T-helper 1 cell treated with Interleukin-12 subunit alpha and Interleukin-12 subunit beta and Interleukin-4 antibody, amounts not matched to agents 30 μg/mL and 1 μg/mL, for 36 hours (primary cell): ENCODE data around the gene ATRIP.

Experiments
- H3K27ac Mint-ChIP-seq: one replicate; pipeline ENCODE4 v1.8.0; 2021; ENCODE audit warnings: mild to moderate bottlenecking, mixed read lengths
- H3K27me3 Mint-ChIP-seq: one replicate; pipeline ENCODE4 v1.8.0; 2021; ENCODE audit warnings: low read depth, mixed read lengths
- H3K36me3 Mint-ChIP-seq: one replicate; pipeline ENCODE4 v1.8.0; 2021; ENCODE audit warnings: low read depth, mixed read lengths
- H3K4me1 Mint-ChIP-seq: one replicate; pipeline ENCODE4 v1.8.0; 2021; ENCODE audit warnings: low read depth, mixed read lengths
- H3K4me3 Mint-ChIP-seq: one replicate; pipeline ENCODE4 v1.8.0; 2021; ENCODE audit warnings: mild to moderate bottlenecking, moderate library complexity, mixed read lengths
- H3K9me3 Mint-ChIP-seq: one replicate; pipeline ENCODE4 v1.8.0; 2021; ENCODE audit warnings: mixed read lengths

Gene ATRIP

DNA sequence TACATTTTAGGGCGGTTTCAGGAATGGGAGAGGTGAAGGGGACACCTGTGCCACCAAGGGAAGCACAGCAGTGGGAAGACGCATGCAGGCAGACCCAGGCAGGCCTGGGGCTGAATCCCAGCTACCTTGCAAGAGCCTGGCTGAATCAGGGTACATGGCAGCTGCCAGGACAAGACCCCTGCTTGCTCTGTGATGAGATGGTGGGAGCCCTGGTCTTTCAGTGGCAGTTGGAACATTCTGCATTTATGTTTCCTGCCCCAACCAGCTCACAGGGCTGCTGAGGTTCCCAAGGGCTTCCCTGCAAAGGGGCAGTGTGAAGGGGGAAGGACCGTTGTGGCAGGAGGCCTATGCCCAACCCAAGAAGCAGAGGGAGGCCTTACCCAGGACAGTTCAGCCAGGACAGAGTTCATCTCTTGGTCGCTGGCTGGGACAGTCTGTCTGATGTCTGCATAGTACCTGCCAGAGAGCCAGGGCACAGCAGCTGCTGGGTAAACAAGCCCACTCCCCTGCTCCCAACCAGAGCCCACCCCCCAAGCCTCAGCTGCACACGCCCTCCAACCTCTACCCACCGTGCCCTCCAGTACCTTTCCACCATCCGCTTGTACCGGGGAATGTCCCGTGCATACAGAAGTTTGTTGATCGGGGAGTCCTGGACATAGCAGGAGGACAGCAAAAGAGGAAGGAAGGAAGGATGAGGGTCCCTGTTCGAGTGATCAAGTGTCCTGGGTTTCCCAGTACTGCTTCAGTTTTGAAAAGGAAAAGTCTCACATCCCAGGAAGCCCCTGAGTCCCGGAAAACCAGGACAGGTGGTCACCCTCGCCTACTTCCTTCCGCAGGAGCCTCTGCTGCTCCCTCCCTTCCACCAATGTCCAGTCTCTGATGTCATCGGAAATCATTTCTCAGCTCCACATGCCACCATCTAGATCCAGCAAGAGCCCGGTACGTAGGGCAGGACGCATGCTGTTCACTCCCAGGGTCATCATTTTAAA lies 39.8 kb upstream of the ATRIP start:
- Mint-ChIP-seq H3K36me3 (no peaks in the 10 kb centered on the region), H3K27me3 (no peaks in the 10 kb centered on the region), H3K27ac (no peak overlapping the region), H3K4me3 (no peak overlapping the region), H3K9me3 (no peaks in the 10 kb centered on the region), H3K4me1 (no peaks in the 10 kb centered on the region)

DNA sequence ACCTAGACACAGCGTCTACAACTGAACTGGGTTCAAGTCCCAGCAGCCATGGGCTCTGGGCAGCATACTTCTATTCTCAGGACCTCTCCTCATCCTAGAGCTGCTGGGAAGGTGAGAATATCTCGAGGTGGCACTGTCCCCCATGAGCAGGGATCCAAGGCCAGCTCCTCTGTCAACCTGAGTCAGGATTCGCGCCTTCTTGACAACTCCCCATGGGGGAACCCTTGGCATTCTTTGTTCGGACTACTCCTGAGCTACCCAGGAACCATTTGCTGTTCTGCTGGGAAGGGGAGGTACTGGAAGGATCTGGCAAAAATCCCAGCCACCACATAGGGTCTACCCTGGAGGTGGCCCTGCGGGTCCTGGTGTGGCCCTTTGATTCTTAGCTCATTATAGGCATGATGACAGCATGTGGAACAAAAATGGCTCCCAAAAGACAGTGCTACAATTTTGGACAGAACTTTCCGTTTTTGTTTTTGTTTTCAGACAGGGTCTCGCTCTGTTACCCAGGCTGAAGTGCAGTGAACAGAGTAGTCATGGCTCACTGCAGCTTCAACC lies 38.9 kb upstream of the ATRIP start:
- Mint-ChIP-seq H3K4me3 (no peak overlapping the region), H3K9me3 (no peaks in the 10 kb centered on the region), H3K36me3 (no peaks in the 10 kb centered on the region), H3K4me1 (no peaks in the 10 kb centered on the region), H3K27me3 (no peaks in the 10 kb centered on the region), H3K27ac (no peak overlapping the region)

GRCh38 chr3:48408823-48409281 lies 37.7 kb upstream of the ATRIP start:
- Mint-ChIP-seq H3K27me3 (no peaks in the 10 kb centered on the region), H3K27ac (no peak overlapping the region)

GRCh38 chr3:48409291-48410201 lies 37.0 kb upstream of the ATRIP start:
- H3K4me3 Mint-ChIP-seq: no peak overlapping the region
- H3K27ac Mint-ChIP-seq: no peak overlapping the region
- H3K9me3 Mint-ChIP-seq: no peaks in the 10 kb centered on the region
- no peaks in the 10 kb centered on the region for H3K36me3 Mint-ChIP-seq
- H3K27me3 Mint-ChIP-seq: no peaks in the 10 kb centered on the region
- H3K4me1 Mint-ChIP-seq: no peaks in the 10 kb centered on the region

More at GRCh38 chr3:48408823-48409281, 37.7 kb upstream of the ATRIP start:
- Mint-ChIP-seq H3K36me3 (no peaks in the 10 kb centered on the region), H3K4me3 (no peak overlapping the region), H3K9me3 (no peaks in the 10 kb centered on the region), H3K4me1 (no peaks in the 10 kb centered on the region)

- no peaks in the 10 kb centered on the region for H3K9me3 Mint-ChIP-seq
- H3K4me3 Mint-ChIP-seq: no peak overlapping the region
- H3K27ac Mint-ChIP-seq: no peak overlapping the region
- no peaks in the 10 kb centered on the region for H3K4me1 Mint-ChIP-seq
- no peaks in the 10 kb centered on the region for H3K27me3 Mint-ChIP-seq
- no peaks in the 10 kb centered on the region for H3K36me3 Mint-ChIP-seq
These were observed 36.1 kb upstream of the ATRIP start for GRCh38 chr3:48410205-48411040.

DNA sequence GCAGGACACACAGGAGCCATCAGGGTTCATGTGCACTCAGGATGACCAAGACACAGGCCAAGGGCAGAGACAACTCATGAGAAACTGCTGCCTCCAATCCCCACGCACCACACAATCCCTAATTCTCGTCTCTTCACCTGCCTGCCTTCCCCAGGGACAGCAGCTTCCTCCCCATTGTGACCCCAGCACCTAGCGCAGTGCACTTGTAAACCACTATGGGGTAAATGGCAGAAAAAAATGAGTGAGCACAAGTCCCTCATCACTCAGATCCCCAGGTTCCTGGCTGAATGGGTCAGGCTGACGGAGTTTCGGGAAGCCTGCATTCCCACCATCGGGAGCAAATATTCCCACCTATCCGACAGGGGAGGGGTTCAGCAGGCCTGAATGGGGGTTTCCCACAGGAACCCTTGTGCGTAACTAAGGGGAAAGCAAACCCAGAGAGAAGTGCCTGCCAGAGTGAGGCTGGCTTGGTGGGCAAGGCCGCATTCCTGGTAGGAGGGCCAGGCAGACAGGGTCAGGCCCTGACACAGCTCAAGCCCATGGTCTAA lies 35.4 kb upstream of the ATRIP start:
- Mint-ChIP-seq H3K9me3 (no peaks in the 10 kb centered on the region), H3K36me3 (no peaks in the 10 kb centered on the region), H3K27me3 (no peaks in the 10 kb centered on the region), H3K27ac (no peak overlapping the region), H3K4me1 (no peaks in the 10 kb centered on the region), H3K4me3 (no peak overlapping the region)

GRCh38 chr3:48411606-48412374 lies 34.7 kb upstream of the ATRIP start:
- no peaks in the 10 kb centered on the region for H3K4me1 Mint-ChIP-seq
- H3K27me3 Mint-ChIP-seq: no peaks in the 10 kb centered on the region
- H3K27ac Mint-ChIP-seq: no peak overlapping the region
- H3K4me3 Mint-ChIP-seq: no peak overlapping the region
- H3K9me3 Mint-ChIP-seq: no peaks in the 10 kb centered on the region
- H3K36me3 Mint-ChIP-seq: no peaks in the 10 kb centered on the region

DNA sequence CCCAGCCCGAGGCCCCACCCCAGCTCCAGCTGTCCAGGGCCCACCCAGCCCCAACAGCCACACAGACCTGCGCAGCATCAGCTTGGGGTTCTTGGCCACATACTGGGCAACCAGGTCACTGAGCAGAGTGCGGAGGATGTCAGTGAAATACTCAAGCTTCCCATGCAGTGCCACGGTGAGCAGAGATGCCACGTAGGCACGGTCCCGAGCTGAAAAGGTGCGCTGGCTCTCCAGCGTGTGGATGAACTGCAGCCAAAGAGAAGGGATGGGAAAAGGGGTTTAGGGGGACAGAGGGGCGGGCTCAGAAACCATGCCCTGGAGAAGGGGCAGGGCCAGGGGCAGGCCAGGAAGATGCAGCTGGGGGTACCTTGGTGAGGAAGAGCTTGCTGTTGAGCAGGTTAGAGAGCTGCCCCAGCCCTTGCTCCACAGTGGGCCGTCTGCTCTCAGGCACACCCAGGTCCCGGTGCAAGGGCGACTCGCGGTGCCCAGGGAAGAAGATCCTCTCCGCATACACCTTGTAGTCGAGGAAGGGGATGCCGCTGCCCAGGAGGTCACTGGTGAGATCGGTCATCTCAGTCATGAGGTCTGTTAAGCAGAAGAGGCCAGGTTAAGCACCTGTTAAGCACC lies 34.0 kb upstream of the ATRIP start:
- H3K9me3 Mint-ChIP-seq: no peaks in the 10 kb centered on the region
- H3K36me3 Mint-ChIP-seq: no peaks in the 10 kb centered on the region
- H3K27me3 Mint-ChIP-seq: no peaks in the 10 kb centered on the region
- H3K4me3 Mint-ChIP-seq: no peak overlapping the region
- no peaks in the 10 kb centered on the region for H3K4me1 Mint-ChIP-seq
- H3K27ac Mint-ChIP-seq: no peak overlapping the region

DNA sequence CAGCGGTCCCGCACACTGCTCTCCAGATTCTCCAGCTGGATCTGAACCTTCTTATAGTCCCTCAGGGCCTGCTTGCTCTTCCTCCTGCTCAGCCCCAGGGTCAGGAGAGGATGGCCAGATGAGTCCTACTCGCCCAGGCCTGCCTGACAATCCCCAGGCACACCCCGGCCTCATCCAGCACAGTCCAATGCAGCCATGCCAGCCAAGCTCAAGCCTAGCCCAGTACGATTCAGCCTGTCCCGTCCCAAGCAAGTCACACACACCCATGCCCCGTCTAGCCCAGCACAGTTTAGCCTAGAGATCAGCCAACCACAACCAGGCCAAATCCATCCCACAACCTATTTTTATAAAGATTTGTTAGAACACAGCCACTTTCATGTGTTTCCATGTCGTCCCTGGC lies 33.5 kb upstream of the ATRIP start:
- no peaks in the 10 kb centered on the region for H3K4me1 Mint-ChIP-seq
- H3K27ac Mint-ChIP-seq: no peak overlapping the region
- no peaks in the 10 kb centered on the region for H3K36me3 Mint-ChIP-seq
- no peak overlapping the region for H3K4me3 Mint-ChIP-seq
- H3K27me3 Mint-ChIP-seq: no peaks in the 10 kb centered on the region
- H3K9me3 Mint-ChIP-seq: no peaks in the 10 kb centered on the region

DNA sequence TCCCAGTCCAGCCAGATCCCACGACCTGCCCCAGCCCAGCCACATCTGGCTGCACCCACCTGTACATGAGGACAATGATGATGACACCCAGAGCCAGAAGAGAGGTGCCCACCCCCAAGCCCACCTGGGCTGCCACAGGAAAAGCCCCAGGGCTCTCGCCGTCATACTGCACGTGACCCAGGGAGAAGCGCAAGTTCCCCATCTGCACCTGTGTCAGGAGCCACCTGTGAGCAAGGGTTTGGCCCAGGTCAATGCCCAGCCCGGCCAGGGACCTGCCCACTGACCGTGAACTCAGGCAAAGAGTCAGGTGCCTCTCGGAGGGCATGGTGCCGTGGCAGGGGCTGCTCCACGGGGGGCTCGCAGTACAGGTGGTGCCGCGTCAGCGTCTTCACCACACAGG lies 32.9 kb upstream of the ATRIP start:
- H3K27ac Mint-ChIP-seq: no peak overlapping the region
- no peaks in the 10 kb centered on the region for H3K27me3 Mint-ChIP-seq
- H3K36me3 Mint-ChIP-seq: no peaks in the 10 kb centered on the region
- no peaks in the 10 kb centered on the region for H3K9me3 Mint-ChIP-seq
- H3K4me1 Mint-ChIP-seq: no peaks in the 10 kb centered on the region
- no peak overlapping the region for H3K4me3 Mint-ChIP-seq

- no peaks in the 10 kb centered on the region for H3K9me3 Mint-ChIP-seq
- no peak overlapping the region for H3K4me3 Mint-ChIP-seq
- no peaks in the 10 kb centered on the region for H3K27me3 Mint-ChIP-seq
- H3K36me3 Mint-ChIP-seq: no peaks in the 10 kb centered on the region
- H3K4me1 Mint-ChIP-seq: no peaks in the 10 kb centered on the region
- no peak overlapping the region for H3K27ac Mint-ChIP-seq
These were observed 31.9 kb upstream of the ATRIP start for GRCh38 chr3:48414376-48415250.
